CD4-positive, alpha-beta T cell treated with Interleukin-1 beta for 1 hour (primary cell): ENCODE results near the gene CPOX.
"Not testable (repeated sequence)": the region's sequence is repeated elsewhere in the genome, so short reads cannot be mapped to it uniquely, and the experiment has no call there.

Experiments
- DNase-seq, 2 donors: peaks; one replicate each; pipeline ENCODE4 v3.0.0-alpha.2; 2020 to 2022

Gene CPOX

DNA sequence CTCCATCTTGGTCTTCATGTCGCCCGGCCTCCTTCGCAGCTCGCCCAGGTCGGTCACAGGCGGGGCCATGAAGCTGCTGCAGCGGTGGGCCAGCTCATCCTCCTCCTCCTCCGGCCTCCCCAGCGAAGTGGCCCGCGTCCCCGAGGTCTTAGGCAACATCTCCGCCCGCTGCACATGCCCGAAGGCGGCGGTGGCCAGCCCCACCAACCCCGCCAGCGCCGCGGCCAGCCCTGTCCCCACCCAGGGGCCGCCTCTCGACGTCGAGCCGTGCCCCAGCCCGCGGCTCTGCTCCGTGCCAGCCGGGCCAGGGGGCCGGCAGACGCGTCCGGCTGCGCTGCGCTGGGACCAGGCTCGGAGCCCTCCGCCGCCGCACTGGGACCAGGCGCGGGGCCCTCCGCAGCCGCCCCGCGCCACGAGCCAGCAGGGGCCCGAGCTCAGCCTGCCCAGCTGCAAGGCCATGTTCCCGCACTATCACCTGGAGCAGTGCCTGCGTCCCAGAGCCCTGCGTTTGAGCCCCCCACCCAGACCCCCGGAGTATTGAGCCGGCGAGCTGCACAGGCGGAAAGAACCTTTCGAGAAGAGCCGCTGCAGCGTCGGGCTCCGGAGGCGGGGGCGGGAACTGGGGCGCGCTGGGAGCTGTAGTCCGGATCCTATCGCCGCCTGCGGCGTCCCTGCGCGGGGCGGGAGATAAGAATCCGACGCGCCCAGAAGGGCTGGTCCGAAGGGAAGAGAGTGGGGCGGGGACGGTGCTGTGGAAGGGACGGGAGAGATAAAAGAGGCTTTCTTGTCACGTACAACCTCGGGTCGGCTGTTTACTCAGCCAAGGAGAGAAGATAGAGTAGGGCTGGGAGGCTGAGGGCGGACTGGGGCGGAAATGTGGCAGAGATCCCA, at the start of gene CPOX:
Gene CPOX, minus strand, starts transcription at position 566 of the 891 bp plus-strand sequence. Its CDS starts 107 bp downstream, at position 459.
- DNase-seq = peak; percentile 78 to 83

DNA sequence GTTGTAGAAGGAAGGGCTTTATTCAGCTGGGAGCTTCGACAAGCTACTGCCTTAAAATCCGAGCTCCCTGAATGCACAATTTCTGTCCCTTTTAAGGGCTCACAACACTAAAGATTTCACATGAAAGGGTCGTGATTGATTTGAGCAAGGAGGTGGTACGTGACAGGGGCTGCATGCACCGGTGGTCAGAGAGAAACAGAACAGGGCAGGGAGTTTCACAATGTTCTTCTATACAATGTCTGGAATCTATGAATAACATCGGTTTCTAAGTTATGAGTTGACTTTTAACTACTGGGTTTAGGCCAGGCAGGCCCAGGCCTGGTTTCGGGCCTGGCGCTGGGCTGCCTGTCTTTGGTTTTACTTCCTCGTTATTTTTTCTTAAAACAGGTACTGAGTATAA, 49.4 kb upstream of the CPOX start:
- not testable (repeated sequence) for DNase-seq

DNA sequence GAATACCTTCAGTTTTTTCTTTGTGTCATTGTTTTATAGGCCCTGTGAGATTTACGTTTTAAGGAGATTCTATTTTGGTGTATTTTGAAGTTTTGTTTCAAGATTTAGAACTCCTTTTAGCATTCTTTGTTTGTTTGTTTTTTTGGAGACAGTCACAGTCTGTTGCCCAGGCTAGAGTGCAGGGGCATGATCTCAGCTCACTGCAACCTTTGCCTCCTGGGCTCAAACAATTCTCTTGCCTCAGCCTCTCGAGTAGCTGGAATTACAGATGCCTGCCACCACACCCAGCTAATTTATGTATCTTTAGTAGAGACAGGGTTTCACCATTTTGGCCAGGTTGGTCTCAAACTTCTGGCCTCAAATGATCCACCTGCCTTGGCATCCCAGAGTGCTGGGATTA, 48.3 kb upstream of the CPOX start:
- DNase-seq = not testable (repeated sequence)

DNA sequence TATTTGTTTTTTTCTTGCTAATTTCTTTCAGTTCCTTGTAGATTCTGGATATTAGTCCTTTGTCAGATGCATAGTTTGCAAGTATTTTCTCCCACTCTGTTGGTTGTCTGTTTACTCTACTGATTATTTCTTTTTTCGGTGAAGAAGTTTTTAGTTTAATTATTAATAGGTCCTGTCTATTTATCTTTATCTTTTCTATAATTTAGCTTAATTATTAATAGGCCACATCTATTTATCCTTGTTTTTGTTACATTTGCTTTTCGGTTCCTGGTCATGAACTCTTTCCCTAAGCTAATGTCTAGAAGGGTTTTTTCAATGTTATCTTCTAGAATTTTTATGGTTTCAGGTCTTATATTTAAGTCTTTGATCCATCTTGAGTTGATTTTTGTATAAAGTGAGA, 45.1 kb upstream of the CPOX start:
- not testable (repeated sequence) for DNase-seq

DNA sequence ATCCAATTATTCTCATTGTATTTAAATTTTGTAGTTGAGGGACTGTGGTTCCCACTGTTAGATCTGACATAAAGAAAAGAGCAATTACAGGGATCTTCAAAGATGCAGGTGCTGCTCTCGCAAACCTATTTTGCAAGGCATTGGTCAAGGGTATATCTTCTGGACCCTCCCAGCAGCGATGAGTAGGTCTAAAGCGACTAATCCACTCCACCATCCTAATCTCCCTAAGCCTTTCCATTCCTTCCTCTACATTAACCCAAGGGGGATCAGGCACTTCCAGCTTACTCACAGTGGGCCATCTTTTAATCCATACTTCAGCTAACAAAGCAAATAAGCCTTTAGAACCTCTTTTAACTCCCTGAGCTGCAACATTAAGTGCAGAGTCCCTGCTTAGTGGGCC, 37.0 kb upstream of the CPOX start:
- DNase-seq = no peak

DNA sequence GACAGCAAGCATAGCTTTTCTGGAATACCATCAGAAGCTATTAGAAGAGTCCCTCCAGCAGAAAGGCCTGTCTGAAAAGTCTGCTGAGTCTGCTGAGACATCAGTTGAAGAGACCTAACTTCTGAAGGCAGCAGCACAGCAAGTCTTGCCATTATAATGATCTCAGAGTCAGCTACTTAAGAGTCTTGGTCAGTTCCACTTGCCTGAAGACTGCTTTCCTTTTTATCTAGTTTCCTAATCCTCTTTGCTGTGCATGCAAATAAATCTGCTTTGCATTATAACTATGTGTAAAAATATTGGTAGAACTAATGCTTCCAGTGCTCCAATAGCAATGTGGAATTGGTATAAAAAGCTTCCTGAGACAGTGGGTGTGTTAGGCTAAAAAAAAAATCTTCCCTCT, 34.9 kb upstream of the CPOX start:
- DNase-seq = no peak

DNA sequence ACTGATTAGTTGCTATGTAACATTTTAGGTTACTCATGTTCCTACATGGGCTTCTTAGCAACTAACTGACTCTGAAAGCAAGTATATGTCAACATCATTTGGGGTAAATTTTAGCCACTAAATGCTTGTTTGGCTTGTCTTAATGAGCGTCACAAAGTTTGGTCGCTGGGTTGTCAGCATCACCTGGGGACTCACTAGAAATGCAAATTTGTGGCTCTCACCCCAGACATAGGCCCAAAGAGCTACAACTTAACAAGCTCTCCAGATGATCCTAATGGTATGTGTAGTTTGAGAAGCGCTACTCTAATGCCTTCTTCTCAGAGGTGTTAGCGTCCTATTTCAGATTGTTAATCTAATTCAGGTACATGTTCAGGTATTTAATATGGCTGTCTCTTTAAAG, 32.7 kb upstream of the CPOX start:
- no peak for DNase-seq

DNA sequence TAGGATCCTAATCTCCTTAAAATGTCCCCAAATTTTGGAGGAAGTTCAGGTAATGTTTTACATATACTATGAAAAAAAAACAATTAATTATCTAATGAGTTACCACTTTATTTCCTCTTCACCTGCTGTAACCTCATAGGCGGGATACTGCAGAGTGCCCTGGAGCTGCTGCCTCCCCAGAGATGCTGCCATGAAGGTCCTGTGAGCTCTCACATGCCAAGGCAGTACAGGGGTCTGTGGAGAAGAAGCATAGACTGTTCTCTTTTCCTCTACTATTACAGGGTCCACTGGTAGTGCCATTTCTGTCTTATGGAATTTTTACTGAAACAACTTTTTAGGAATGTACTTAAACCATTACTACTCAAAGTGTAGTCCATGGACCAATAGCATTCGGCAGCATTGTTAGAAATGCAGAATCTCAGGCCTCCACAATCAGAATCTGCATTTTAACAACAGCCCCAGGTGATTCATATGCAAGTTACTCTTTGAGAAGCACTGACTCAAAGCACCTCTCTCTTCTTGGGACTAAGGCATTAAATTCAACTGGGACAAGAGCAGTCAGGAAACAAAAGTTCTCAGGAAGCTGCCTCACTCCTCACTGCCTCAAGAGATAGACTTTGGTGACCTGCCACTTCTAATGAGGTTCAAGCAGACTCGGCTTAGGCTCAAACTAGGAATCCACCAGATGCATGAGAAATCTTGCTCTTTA, 30.3 kb upstream of the CPOX start:
- no peak for DNase-seq

DNA sequence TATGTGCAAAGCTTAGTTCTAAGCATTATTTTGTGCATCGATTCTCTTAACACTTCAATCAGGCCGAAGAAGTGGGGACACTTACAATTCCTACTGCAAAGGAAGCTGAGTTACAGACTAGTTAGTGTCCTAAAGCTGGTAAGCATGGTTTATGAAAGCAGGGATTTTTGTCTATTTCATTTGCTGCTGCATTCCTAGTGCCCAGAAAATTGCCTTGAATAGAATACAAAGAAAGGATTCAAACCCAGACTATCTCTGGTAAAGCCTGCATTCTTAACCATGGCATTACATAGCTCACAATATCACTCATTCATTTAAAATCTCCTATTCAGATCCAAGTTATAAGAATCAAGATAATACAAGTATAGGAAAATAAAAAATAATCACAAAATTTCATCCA, 24.4 kb upstream of the CPOX start:
- no peak for DNase-seq

DNA sequence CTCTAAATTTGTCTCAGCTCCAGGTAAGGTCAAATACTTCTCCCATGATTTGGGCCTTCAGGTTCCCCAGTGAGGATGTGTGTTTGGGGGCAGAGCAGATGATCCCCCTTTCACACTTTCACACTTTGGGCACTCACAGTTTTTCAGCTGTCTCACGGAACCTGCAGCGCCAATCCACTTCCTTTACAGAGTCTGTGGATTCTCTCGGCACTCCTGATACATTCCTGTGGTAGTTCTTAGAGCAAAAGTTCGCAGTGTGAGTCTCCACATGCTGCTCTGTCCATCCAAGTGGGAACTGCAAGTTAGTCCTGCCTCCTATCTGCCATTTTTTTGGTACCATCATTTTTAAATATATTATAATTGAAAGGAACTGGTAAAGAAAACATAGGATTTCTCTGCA, 20.2 kb upstream of the CPOX start:
- no peak for DNase-seq

DNA sequence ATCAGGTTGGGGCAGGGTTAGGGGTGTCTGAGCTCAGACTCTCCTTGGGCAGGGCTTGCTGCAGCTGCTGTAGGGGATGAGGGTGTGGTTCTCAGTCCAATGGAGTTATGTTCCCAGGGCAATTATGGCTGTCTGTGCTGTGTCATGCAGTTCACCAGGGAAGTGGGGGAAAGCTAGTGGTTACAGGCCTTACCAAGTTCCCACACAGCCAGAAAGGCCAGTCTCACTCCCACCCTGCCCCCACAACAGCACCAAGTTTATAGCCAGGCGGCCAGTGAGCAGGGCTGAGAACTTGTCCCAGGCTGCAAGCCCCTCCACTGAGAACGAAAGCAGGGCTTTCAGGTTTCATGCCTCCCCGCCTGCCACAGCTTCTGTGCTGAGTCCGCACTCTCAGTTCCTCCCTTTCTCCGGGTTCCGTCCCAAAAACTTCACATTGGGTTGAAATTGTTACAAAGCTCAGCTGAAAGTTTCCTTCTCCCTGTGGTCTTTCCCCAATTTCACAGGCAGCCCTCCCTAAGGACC, 19.6 kb upstream of the CPOX start:
- DNase-seq = no peak

DNA sequence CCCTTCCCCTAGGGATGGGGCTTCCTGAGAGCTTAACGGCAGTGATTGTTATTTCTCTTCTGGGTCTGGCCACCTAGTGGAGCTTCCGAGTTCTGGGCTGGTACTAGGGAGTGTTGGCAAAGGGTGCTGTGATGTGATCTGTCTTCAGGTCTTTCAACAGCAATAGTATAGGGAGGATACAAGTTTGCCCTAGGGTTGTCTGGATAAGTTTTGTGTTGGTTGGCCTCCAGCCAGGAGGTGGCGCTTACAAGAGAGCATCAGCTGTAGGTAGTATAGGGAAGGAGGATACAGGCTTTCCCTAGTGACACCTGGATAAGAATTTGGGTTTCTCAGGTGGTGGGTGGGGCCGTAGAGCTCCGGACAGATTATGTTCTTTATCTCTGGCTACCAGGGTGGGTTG, 19.2 kb upstream of the CPOX start:
- DNase-seq = no peak

DNA sequence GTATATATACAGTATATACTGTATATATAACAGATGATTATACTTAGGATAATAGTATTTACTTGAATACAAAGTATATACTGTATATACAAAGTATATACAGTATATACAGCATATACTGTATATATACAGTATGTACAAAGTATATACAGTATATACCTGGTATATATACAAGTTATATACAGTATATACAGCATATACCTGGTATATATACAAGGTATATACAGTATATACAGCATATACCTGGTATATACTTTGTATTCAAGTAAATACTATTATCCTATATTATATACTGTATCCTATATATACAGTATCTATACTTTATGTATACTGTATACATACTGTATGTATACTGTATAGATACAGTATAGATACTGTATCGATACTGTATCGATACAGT, 14.6 kb upstream of the CPOX start:
- no peak for DNase-seq

DNA sequence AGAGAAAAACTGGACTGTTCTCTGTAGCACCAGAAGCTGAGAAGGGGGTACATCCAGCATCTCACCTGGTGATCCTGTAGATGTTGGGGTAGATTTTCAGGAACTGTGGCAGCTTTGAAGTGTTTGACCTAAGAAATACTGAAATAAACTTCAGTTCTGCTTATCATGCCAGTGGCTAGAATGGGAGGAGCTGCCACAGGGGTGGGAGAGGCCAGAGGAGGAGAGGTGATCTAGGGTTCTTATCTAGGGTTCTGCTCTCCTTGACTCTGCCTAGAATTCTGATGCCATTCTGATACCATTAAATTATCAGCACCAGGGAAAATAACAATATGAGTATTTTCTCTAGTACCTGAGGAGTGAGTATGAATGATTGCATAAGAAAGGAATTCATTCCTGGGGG, 10.2 kb upstream of the CPOX start:
- no peak for DNase-seq

DNA sequence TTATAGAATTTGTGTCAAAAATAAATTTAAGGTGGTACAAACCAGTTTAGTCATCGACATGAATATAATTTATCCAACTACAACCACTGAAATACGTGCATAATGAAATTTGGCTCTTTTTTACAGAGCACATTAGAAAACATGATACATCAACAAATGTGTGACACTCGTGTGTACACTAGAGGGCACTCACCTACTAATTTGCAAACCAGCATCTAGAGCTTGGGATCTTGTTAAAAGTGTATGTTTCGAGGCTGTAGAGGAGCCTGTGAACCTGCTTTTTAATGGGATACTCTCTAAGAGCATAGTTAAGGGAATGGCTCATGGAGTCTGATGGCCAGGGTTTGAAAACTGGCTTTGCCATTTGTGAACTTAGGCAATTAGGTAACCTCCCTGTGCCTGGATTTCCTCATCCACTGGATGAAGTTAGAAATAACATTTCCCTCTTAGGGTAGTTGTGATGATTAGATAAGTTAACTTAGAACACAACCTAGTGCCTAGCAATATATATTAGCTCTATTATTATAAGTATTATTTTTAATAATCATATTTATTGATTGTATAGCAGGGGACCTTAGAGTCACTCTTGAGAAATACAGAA, 8.8 kb upstream of the CPOX start:
- DNase-seq = peak; percentile 7 to 29

DNA sequence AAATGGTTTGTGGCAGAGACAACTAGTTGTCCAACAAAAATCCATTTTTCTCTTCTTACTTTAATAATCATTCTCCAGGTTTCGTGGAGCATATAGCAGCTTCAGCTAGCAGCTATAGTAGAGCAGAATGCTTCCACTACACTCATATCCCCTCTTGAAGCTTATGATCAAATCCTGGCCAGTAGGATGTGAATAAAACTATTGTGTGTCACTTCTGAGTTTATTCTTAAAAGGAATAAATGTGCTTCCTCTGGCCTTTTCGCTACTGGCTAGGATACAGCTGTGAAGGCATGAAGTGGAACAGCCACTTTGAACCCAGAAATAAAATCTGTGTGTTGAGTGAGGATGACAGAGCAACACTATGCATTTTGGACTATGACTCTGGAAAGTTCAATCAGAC, 7.8 kb upstream of the CPOX start:
- DNase-seq = no peak

DNA sequence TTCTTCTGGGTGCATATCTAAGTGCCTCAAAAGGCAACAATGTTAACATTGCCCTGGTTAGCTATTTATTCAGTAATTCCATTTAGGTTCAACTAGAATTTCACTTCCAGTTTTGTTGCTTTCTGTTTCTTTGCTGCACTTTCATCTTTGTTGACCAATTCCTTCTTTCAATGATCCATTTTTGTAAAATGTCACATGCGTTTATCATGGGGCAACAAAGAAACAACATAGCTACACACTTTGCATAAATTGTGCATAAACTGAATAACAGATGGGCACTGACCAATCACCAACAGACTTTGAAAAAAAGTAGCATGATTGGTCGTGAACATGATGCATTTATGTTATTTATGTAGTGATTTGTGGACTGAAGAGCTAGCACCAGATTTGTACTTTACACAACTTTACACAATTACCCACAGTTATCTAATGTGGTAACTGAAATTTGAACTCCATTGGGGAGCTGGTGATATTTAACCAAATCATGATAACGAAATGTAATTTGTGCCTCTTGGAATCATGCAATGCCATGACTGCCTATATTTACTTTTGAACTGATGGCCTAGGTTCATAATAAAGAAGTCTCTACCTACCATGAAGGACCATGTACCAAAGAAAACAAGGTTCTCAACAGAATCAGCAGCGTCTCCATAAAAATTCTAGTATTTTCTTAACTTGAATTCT, 7.1 kb upstream of the CPOX start:
- DNase-seq = no peak

DNA sequence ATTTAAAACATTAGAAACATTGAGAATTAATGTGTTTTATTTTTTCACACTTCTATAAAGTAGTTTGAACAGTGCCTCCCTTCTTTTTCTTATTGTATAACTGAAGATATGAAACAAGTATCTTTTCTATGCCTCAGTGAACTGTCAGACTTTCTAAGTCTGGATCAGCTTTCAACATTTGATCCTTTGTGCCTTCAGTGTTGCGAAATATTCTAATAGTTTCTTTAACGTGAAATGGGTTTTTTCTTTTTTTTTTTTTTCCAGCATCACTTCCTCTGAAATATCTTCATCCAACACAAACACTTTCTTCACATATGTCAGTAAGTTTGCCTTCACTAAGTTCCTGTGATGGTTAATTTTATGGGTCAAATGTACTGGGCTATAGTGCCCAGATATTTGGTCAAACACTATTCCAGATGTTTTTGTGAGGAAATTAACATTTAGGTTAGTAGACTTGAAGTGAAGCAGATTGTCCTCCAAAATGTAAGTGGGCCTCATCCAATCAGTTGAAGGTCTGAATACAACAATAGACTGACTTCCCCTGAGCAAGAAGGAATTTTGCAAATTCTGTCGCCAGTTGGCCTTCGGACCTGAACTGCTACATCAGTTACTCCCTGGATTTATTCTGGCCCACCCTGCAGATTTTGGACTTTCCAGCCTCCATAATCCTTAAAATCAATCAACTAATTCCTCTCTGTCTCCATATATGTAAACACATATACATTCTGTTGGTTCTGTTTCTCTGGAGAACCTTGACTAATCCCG, 6.4 kb upstream of the CPOX start:
- no peak for DNase-seq

DNA sequence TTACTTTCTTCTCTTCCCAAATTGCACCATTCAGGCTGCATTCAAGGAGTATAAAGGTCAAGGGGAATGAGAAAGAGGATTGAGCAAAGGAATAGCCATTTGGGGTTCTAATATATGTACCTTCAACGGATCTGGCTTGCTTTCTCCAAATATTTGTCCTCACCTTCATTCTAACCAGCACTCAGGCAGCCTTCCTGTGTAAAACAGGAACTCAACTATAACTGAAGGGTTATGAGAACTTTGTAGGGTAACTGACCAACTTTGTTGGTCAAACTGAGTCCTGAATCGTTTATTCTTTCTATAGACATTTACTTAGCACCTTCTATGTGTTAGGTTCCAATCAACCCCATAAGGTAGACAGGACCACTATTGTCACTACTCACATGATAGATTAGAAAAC, 5.1 kb upstream of the CPOX start:
- DNase-seq = no peak

DNA sequence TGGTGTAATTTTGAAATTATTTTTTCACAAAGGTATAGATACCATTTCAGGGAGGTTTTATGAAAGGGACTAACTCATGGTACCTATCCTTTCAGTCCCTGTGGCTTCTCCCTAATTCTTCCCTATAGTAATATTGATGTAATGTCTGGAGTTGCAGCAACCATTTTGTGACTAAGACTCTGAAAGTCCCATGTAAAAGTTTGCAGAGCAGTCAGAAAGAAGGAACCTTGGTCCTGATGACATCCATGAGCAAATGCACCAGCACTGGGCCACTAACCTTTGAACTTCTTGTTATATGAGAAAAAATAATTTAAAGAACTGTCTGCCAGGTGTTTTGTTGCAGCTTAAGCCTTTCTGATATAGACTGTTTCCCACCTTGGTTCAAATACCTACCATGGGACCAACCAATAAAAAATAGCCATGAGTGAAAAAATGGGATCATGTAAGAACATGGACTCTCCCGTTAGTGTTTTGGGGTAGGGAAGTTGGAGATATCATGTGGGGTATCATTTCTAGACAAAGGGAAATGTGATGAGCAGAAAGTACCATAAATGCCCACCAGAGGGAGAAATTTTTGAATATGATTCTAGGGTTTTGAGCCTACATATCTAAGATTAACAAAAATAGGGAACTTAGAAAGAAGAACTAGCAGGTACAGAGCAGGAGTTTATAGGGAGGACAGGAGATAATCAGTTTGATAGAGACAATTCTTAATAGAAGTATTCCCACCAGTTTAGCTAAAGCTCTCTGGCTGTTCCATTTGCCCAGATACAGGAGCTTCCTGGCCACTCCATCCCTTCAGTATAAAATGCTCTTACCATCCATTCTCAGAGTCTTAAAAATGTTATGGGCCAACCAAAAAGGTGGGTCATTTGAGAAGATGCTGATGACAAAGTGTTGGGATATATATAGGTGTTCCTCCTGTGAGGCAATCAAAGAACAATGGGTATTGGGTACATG, 3.4 kb upstream of the CPOX start:
- DNase-seq = peak in 1 of 2 donors; percentile 58

DNA sequence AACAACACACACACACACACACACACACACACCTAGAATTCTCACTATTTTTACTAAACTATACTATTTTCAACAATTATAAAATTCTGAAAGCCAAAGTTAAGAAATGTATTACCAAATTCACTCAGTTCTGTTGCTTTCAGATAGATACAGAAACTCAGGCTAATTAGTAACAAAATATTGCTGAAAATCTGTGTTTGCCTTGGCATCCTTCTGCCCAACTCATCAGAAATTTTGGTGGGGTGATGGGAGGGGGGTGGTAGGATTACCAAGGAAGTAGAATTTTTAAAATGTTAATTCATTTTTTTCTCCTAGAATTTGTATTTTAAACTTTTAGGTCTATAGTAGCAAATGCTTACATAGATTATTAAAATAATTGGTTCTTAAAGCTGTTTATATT, 2.7 kb upstream of the CPOX start:
- no peak for DNase-seq
